HCT116 (cell line): ENCODE data around the gene LRIF1. TPM values are rescaled to one million over a fixed set of nuclear protein-coding genes. Genes with fewer than 3 reads are reported as not detected.

Experiments used
- ATAC-seq: fragments of 200-7000 bp; cut with Tn5 transposase; 2 replicates; pipeline ENCODE4 v1.9.1; 2020; ENCODE audit warnings: mild to moderate bottlenecking, moderate library complexity
- BruUV-seq: library from RNA; stranded (reverse); fragments of 400-500 nt; replicated peaks from 2 replicates; lab custom pipeline; 2021; lab: Mats Ljungman, UMichigan
- CTCF ChIA-PET: fragments of 300-600 bp; sonication (Branson Sonifier 250); formaldehyde crosslinking; loops from one replicate; lab custom pipeline; 2021; ENCODE audit warnings: antibody characterized with exemption; lab: Charles Lee
- POLR2A ChIA-PET: fragments of 300-600, 350-600 bp; sonication (Branson Sonifier 250); formaldehyde crosslinking; loops from one replicate; lab custom pipeline; 2021; ENCODE audit warnings: antibody characterized with exemption; lab: Charles Lee
- RAD21 ChIA-PET, 2 experiments: fragments of 300-600 bp; sonication (Branson Sonifier 250); formaldehyde crosslinking; loops; one replicate each; lab custom pipeline; 2023; ENCODE audit warnings: low total read pairs in 2 of 2; ENCODE audit not compliant: uncharacterized antibody in 2 of 2, unreplicated experiment in 2 of 2, low non-redundant PET in 1 of 2; lab: Charles Lee
- DNase-seq: peaks from one replicate; pipeline ENCODE4 v3.0.0-alpha.2; 2010; ENCODE audit warnings: low read depth, low spot score
- H2AFZ ChIP-seq: fragments of 200-600 bp; shearing (Covaris generic), sonication (generic); 2 replicates; pipeline ENCODE4 v1.6.1; 2017; ENCODE audit warnings: low read depth, mixed run types, mixed read lengths, antibody characterized with exemption, low read length; ENCODE audit not compliant: poor library complexity, severe bottlenecking
- H3K27ac ChIP-seq: 2 replicates; pipeline ENCODE4 v1.5.1; 2012; ENCODE audit warnings: low read depth, low read length
- H3K27me3 ChIP-seq: fragments of 200-600 bp; sonication (generic); 2 replicates; pipeline ENCODE4 v1.6.1; 2016; ENCODE audit warnings: mixed run types, low read length, mixed read lengths; ENCODE audit not compliant: insufficient read depth
- H3K36me3 ChIP-seq, 2 experiments: fragments of 200-500 bp in 1 of 2; fragments of 200-600 bp in 1 of 2; sonication (Bioruptor generic) in 1 of 2; sonication (generic) in 1 of 2; 2 replicates each; pipeline versions ENCODE4 v1.5.1 to v1.6.1; 2014 to 2016; ENCODE audit warnings: low read length in 2 of 2, inconsistent platforms in 1 of 2, mixed read lengths in 1 of 2, mixed run types in 1 of 2; ENCODE audit not compliant: insufficient read depth in 2 of 2, control insufficient read depth in 1 of 2
- H3K4me1 ChIP-seq, 2 experiments: fragments of 200-600 bp in 1 of 2; sonication (generic) in 1 of 2; 2 replicates each; pipeline versions ENCODE4 v1.5.1 to v1.6.1; 2012 to 2017; ENCODE audit warnings: low read length in 2 of 2, inconsistent platforms in 1 of 2, mild to moderate bottlenecking in 1 of 2, mixed read lengths in 1 of 2, mixed run types in 1 of 2, moderate library complexity in 1 of 2; ENCODE audit not compliant: insufficient read depth in 2 of 2, control insufficient read depth in 1 of 2
- H3K4me2 ChIP-seq: fragments of 200-600 bp; sonication (generic); 2 replicates; pipeline ENCODE4 v1.6.1; 2017; ENCODE audit warnings: mixed run types, low read length, mixed read lengths
- H3K4me3 ChIP-seq, 2 experiments: fragments of 200-600 bp in 1 of 2; sonication (generic) in 1 of 2; replicated peaks in 1 of 2; 2 replicates each; pipeline ENCODE4 v1.5.1; 2011 to 2016; ENCODE audit warnings: low read length in 2 of 2, control low read depth in 1 of 2, low read depth in 1 of 2, mild to moderate bottlenecking in 1 of 2, mixed read lengths in 1 of 2, mixed run types in 1 of 2
- H3K79me2 ChIP-seq: fragments of 200-600 bp; sonication (generic); 2 replicates; pipeline ENCODE4 v1.6.1; 2017; ENCODE audit warnings: mild to moderate bottlenecking, mixed run types, low read length, moderate library complexity, mixed read lengths; ENCODE audit not compliant: insufficient read depth
- H3K9ac ChIP-seq: fragments of 200-600 bp; sonication (generic); 2 replicates; pipeline ENCODE4 v1.6.1; 2016; ENCODE audit warnings: low read length, mixed read lengths
- H3K9me2 ChIP-seq: fragments of 200-600 bp; sonication (generic), shearing (Covaris generic); 2 replicates; pipeline ENCODE4 v1.6.1; 2017; ENCODE audit warnings: mixed run types, mild to moderate bottlenecking, moderate library complexity; ENCODE audit not compliant: insufficient read depth
- H3K9me3 ChIP-seq, 2 experiments: fragments of 200-500 bp in 1 of 2; fragments of 200-600 bp in 1 of 2; sonication (Bioruptor generic) in 1 of 2; sonication (generic) in 1 of 2; 2 replicates each; pipeline ENCODE4 v1.6.1; 2014 to 2017; ENCODE audit warnings: low read length in 2 of 2, mixed read lengths in 2 of 2, inconsistent platforms in 1 of 2, low read depth in 1 of 2, mild to moderate bottlenecking in 1 of 2, mixed run types in 1 of 2, moderate library complexity in 1 of 2; ENCODE audit not compliant: control insufficient read depth in 1 of 2, insufficient read depth in 1 of 2
- H4K20me1 ChIP-seq: fragments of 200-600 bp; sonication (generic), shearing (Covaris generic); 2 replicates; pipeline ENCODE4 v1.6.1; 2017; ENCODE audit warnings: mixed run types, mild to moderate bottlenecking, moderate library complexity; ENCODE audit not compliant: insufficient read depth
- ATF3 ChIP-seq: IDR thresholded peaks from 2 replicates; pipeline ENCODE4 v1.6.1; 2012
- CEBPB ChIP-seq: IDR thresholded peaks from 2 replicates; pipeline ENCODE4 v1.6.1; 2012; ENCODE audit warnings: low read depth
- CTCF ChIP-seq, 3 experiments: fragments of 200-600 bp in 1 of 3; sonication (generic) in 1 of 3; IDR thresholded peaks in 2 of 3; conservative IDR thresholded peaks in 1 of 3; 2 replicates each; pipeline ENCODE4 v1.5.1; 2012 to 2017; ENCODE audit warnings: low read depth in 2 of 3, low read length in 2 of 3, antibody characterized with exemption in 1 of 3, borderline replicate concordance in 1 of 3, control low read depth in 1 of 3, mild to moderate bottlenecking in 1 of 3, mixed read lengths in 1 of 3, mixed run types in 1 of 3, moderate library complexity in 1 of 3; ENCODE audit not compliant: insufficient read depth in 1 of 3
- EGR1 ChIP-seq: IDR thresholded peaks from 2 replicates; pipeline ENCODE4 v1.6.1; 2012; ENCODE audit warnings: low read depth
- ELF1 ChIP-seq: IDR thresholded peaks from 2 replicates; pipeline ENCODE4 v1.6.1; 2012; ENCODE audit warnings: low read depth, borderline replicate concordance
- EZH2 ChIP-seq: fragments of 200-600 bp; sonication (generic); IDR thresholded peaks from 2 replicates; pipeline ENCODE4 v1.6.1; 2017; ENCODE audit warnings: antibody characterized with exemption, mixed run types
- EZH2phosphoT487 ChIP-seq: fragments of 200-600 bp; IDR thresholded peaks from 2 replicates; pipeline ENCODE4 v1.6.1; 2018; ENCODE audit warnings: antibody characterized with exemption, borderline replicate concordance
- FOSL1 ChIP-seq: IDR thresholded peaks from 2 replicates; pipeline ENCODE4 v1.6.1; 2012; ENCODE audit warnings: low read depth
- JUND ChIP-seq: IDR thresholded peaks from 2 replicates; pipeline ENCODE4 v1.6.1; 2012
- MAX ChIP-seq: IDR thresholded peaks from 2 replicates; pipeline ENCODE4 v1.6.1; 2012
- POLR2A ChIP-seq: IDR thresholded peaks from 2 replicates; pipeline ENCODE4 v1.7.0; 2011; ENCODE audit warnings: borderline replicate concordance; ENCODE audit not compliant: insufficient read depth, insufficient read length; ENCODE audit errors: extremely low read depth
- SP1 ChIP-seq: IDR thresholded peaks from 2 replicates; pipeline ENCODE4 v1.6.1; 2012; ENCODE audit warnings: low read depth
- SRF ChIP-seq: IDR thresholded peaks from 2 replicates; pipeline ENCODE4 v1.6.1; 2012; ENCODE audit warnings: low read depth
- TCF7L2 ChIP-seq: IDR thresholded peaks from 2 replicates; pipeline ENCODE4 v1.7.0; 2011; ENCODE audit warnings: borderline replicate concordance, inconsistent platforms; ENCODE audit not compliant: insufficient read depth, insufficient read length; ENCODE audit errors: extremely low read depth
- ZFX ChIP-seq: fragments of 450-650 bp; IDR thresholded peaks from 2 replicates; pipeline ENCODE4 v1.6.1; 2017
- intact Hi-C: fragments of 100-400 bp; cut with micrococcal nuclease; formaldehyde crosslinking; loops from 2 replicates; pipeline ENCODE4 v1.10.0; 2022
- total RNA-seq: library from RNA; stranded (reverse); gene quantifications from one replicate; pipeline ENCODE4 v1.2.1, GENCODE V29; 2021; ENCODE audit not compliant: unreplicated experiment
- TF ChIP-seq, protein P1 (sequence below): IDR thresholded peaks from 2 replicates; pipeline ENCODE4 v1.6.1; 2012; ENCODE audit warnings: low read depth

The LRIF1 gene
- total RNA-seq, 1 experiment from 2014 or later: 21.8 TPM

DNA sequence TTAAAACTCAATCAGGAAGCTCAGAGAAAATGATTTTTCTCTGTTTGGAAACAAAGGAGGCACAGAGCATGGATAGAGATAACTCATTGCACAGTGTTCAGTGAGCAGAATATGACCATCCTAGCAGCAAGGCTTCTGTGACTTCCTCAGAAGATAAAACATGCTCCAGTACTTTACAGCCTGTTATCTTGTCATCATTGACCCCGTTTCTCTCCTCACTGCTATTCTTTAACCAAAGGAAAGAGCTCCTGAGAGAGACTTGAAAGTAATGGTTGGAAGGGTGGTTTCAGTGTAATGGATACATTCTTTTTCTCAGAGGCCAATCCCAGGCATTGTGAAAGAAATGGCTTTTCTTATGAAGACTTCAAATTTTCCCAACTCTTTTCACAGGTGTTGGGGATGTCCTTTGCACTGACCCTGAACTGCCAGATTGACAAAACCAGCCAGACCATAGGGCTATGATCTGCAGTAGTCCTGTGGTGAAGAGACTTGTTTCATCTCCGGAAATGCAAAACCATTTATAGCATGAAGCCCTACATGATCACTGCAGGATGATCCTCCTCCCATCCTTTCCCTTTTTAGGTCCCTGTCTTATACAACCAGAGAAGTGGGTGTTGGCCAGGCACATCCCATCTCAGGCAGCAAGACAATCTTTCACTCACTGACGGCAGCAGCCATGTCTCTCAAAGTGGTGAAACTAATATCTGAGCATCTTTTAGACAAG, 64.8 kb downstream of the LRIF1 start:
- no peak overlapping the region for H3K4me2 ChIP-seq
- no peak for TF ChIP-seq JUND
- TF ChIP-seq EGR1: no peak
- TF ChIP-seq EZH2phosphoT487: no peak
- no peak for TF ChIP-seq EZH2
- no peak for TF ChIP-seq FOSL1
- no peak for TF ChIP-seq TCF7L2
- no peak for TF ChIP-seq ATF3
- no peak for TF ChIP-seq ZFX
- TF ChIP-seq CEBPB: no peak
- no peak for TF ChIP-seq POLR2A
- TF ChIP-seq, protein P1, sequence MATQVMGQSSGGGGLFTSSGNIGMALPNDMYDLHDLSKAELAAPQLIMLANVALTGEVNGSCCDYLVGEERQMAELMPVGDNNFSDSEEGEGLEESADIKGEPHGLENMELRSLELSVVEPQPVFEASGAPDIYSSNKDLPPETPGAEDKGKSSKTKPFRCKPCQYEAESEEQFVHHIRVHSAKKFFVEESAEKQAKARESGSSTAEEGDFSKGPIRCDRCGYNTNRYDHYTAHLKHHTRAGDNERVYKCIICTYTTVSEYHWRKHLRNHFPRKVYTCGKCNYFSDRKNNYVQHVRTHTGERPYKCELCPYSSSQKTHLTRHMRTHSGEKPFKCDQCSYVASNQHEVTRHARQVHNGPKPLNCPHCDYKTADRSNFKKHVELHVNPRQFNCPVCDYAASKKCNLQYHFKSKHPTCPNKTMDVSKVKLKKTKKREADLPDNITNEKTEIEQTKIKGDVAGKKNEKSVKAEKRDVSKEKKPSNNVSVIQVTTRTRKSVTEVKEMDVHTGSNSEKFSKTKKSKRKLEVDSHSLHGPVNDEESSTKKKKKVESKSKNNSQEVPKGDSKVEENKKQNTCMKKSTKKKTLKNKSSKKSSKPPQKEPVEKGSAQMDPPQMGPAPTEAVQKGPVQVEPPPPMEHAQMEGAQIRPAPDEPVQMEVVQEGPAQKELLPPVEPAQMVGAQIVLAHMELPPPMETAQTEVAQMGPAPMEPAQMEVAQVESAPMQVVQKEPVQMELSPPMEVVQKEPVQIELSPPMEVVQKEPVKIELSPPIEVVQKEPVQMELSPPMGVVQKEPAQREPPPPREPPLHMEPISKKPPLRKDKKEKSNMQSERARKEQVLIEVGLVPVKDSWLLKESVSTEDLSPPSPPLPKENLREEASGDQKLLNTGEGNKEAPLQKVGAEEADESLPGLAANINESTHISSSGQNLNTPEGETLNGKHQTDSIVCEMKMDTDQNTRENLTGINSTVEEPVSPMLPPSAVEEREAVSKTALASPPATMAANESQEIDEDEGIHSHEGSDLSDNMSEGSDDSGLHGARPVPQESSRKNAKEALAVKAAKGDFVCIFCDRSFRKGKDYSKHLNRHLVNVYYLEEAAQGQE: no peak
- no peak for TF ChIP-seq CTCF (IDR thresholded peaks at IDR 0.05 in 2 of 3, conservative IDR thresholded peaks at IDR 0.05 in 1 of 3; ENCODE audit: borderline replicate concordance in 1 of 3, insufficient read depth in 1 of 3, low read depth in 2 of 3, low read length in 2 of 3)
- no peak for TF ChIP-seq SP1
- no peak for TF ChIP-seq MAX
- no peak for TF ChIP-seq SRF
- TF ChIP-seq ELF1: no peak
- TF ChIP-seq, all 23 proteins: peak for 0
- Histone ChIP-seq H3K27ac (no peak overlapping the region), H3K4me3 (no peak overlapping the region), H3K27me3 (peaks cover 19% of the 10 kb centered on the region), H3K79me2 (no peaks in the 10 kb centered on the region), H3K9ac (no peak overlapping the region), H3K4me1 (no peaks in the 10 kb centered on the region), H3K9me2 (no peaks in the 10 kb centered on the region), H3K36me3 (no peaks in the 10 kb centered on the region), H2AFZ (no peak overlapping the region), H3K9me3 (no peaks in the 10 kb centered on the region), H4K20me1 (no peaks in the 10 kb centered on the region)
- BruUV-seq: no TSS peak
- ChIA-PET POLR2A (no interaction called here), RAD21 (no interaction called here), CTCF (no interaction called here)
- ATAC-seq: no peak
- intact Hi-C loops: no loop called here
- no peak for DNase-seq
